ENCODE results near the gene HOXB9.

DNA sequence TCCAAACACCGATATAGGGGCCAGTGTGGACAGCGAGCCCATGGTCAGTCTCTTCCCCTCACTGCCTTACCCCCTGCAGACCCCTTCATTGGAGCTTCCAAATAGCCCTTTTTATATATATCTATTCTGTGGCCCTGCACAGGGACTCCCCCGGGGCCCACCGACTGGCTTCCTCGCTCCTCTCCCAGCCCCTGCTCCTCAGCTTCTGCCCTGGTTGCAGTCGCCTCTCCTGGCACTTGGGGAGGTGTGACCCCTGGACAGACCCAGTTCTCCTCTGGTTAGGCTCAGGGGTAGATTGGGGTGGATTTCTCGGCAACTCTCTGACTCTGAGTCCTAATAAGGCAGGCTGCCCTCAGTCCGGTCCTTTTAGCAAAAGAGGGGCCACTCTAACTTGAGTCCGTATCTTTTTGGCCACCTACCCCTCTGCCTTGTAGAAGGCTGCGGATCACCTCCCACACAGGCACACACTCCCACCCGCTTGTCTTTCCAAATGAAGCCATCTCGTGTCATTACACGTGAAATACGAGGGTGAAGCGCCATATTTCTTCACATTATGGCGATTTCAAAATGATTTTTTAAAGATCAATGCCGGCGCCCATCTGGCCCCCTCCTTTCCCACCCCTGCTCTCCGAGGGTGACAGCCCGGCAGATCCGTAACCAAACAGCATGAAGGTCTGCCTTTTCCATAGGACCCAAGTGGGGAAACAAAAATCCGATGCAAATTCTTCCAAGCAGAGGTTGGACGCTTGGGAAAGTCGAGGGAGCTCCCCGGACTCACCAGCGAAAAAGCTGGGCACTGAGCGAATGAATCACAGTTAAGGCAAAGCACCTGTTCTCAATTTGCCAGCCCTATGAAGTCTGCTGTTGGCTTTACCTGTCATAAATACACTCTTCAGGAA lies 1.7 kb upstream of the HOXB9 start:
- TF ChIP-seq, protein P1, sequence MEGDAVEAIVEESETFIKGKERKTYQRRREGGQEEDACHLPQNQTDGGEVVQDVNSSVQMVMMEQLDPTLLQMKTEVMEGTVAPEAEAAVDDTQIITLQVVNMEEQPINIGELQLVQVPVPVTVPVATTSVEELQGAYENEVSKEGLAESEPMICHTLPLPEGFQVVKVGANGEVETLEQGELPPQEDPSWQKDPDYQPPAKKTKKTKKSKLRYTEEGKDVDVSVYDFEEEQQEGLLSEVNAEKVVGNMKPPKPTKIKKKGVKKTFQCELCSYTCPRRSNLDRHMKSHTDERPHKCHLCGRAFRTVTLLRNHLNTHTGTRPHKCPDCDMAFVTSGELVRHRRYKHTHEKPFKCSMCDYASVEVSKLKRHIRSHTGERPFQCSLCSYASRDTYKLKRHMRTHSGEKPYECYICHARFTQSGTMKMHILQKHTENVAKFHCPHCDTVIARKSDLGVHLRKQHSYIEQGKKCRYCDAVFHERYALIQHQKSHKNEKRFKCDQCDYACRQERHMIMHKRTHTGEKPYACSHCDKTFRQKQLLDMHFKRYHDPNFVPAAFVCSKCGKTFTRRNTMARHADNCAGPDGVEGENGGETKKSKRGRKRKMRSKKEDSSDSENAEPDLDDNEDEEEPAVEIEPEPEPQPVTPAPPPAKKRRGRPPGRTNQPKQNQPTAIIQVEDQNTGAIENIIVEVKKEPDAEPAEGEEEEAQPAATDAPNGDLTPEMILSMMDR (IDR thresholded peaks at IDR 0.05), result no peak
- TF ChIP-seq EP300 (IDR thresholded peaks at IDR 0.05), result no peak
